Karpas-422 (cell line): ENCODE measurements around the gene SSBP1. TPM values are rescaled to one million over a fixed set of nuclear protein-coding genes. Genes with fewer than 3 reads are reported as not detected.

Source experiments
- DNase-seq: peaks from one replicate; pipeline ENCODE4 v3.0.0-alpha.2; 2015
- H2AFZ ChIP-seq: fragments of 200-600 bp; sonication (generic); 2 replicates; pipeline ENCODE4 v1.6.1; 2014; ENCODE audit warnings: antibody characterized with exemption, low read length, mixed read lengths
- H3K27ac ChIP-seq: fragments of 200-600 bp; sonication (generic); 2 replicates; pipeline ENCODE4 v1.5.1; 2014; ENCODE audit warnings: mild to moderate bottlenecking, low read length, moderate library complexity
- H3K27me3 ChIP-seq: fragments of 200-600 bp; sonication (generic); 2 replicates; pipeline ENCODE4 v1.6.1; 2014; ENCODE audit warnings: low read length, mixed read lengths
- H3K36me3 ChIP-seq: fragments of 200-600 bp; sonication (generic); 2 replicates; pipeline ENCODE4 v1.6.1; 2014; ENCODE audit warnings: low read length, mixed read lengths; ENCODE audit not compliant: insufficient read depth
- H3K4me1 ChIP-seq: fragments of 200-600 bp; sonication (generic); 2 replicates; pipeline ENCODE4 v1.6.1; 2014; ENCODE audit warnings: mild to moderate bottlenecking, low read length, mixed read lengths
- H3K4me2 ChIP-seq: fragments of 200-600 bp; sonication (generic); 2 replicates; pipeline ENCODE4 v1.6.1; 2014; ENCODE audit warnings: low read length, low read depth, mild to moderate bottlenecking; ENCODE audit not compliant: poor library complexity, severe bottlenecking
- H3K4me3 ChIP-seq: fragments of 200-600 bp; sonication (generic); 2 replicates; pipeline ENCODE4 v1.5.1; 2014; ENCODE audit warnings: mild to moderate bottlenecking, antibody characterized with exemption, low read length, mixed read lengths
- H3K79me2 ChIP-seq: fragments of 200-600 bp; sonication (generic); 2 replicates; pipeline ENCODE4 v1.6.1; 2014; ENCODE audit warnings: mild to moderate bottlenecking, low read length, mixed read lengths
- H3K9ac ChIP-seq: fragments of 200-600 bp; sonication (generic); 2 replicates; pipeline ENCODE4 v1.6.0; 2014; ENCODE audit warnings: low read length
- H3K9me2 ChIP-seq: fragments of 200-600 bp; sonication (generic), shearing (Covaris generic); replicated peaks from 2 replicates; pipeline ENCODE4 v1.6.0; 2014; ENCODE audit warnings: mild to moderate bottlenecking, low read length, moderate library complexity; ENCODE audit not compliant: insufficient read depth
- H3K9me3 ChIP-seq: fragments of 300-700, 200-600 bp; sonication (generic); 2 replicates; pipeline ENCODE4 v1.6.1; 2014; ENCODE audit warnings: low read length, mixed read lengths
- H4K20me1 ChIP-seq: fragments of 200-600 bp; sonication (generic); 2 replicates; pipeline ENCODE4 v1.6.1; 2014; ENCODE audit warnings: mild to moderate bottlenecking, antibody characterized with exemption, low read length, low read depth; ENCODE audit not compliant: insufficient read depth
- total RNA-seq: library from RNA; depleted of rRNA; stranded (reverse); fragments of >200 nt; shearing (Covaris generic); gene quantifications from 2 replicates; pipeline ENCODE4 v1.2.3, GENCODE V29; 2014; ENCODE audit warnings: low replicate concordance

SSBP1 gene
- total RNA-seq, 1 experiment from 2014 or later, result 176 TPM

GRCh38 chr7:141712603-141713255 lies 25.4 kb upstream of the SSBP1 start:
- Histone ChIP-seq H3K4me2 (no peak overlapping the region), H3K9ac (no peak overlapping the region), H4K20me1 (no peaks in the 10 kb centered on the region), H2AFZ (no peak overlapping the region), H3K27me3 (no peaks in the 10 kb centered on the region), H3K27ac (no peak overlapping the region), H3K4me3 (no peak overlapping the region), H3K79me2 (no peaks in the 10 kb centered on the region), H3K9me3 (no peaks in the 10 kb centered on the region), H3K9me2 (no peaks in the 10 kb centered on the region), H3K4me1 (no peaks in the 10 kb centered on the region), H3K36me3 (no peaks in the 10 kb centered on the region)
- DNase-seq, result no peak

GRCh38 chr7:141713890-141714289 lies 24.3 kb upstream of the SSBP1 start:
- H3K9me3 ChIP-seq, result no peaks in the 10 kb centered on the region
- no peaks in the 10 kb centered on the region for H3K27me3 ChIP-seq
- no peak overlapping the region for H2AFZ ChIP-seq
- no peaks in the 10 kb centered on the region for H3K79me2 ChIP-seq
- no peaks in the 10 kb centered on the region for H3K9me2 ChIP-seq
- no peak overlapping the region for H3K27ac ChIP-seq
- H3K4me3 ChIP-seq, result no peak overlapping the region
- no peak overlapping the region for H3K4me2 ChIP-seq
- no peaks in the 10 kb centered on the region for H3K4me1 ChIP-seq
- no peak overlapping the region for H3K9ac ChIP-seq
- no peak for DNase-seq
- H4K20me1 ChIP-seq, result no peaks in the 10 kb centered on the region
- no peaks in the 10 kb centered on the region for H3K36me3 ChIP-seq

GRCh38 chr7:141714571-141714970 lies 23.6 kb upstream of the SSBP1 start:
- Histone ChIP-seq H3K36me3 (no peaks in the 10 kb centered on the region), H3K9me2 (no peaks in the 10 kb centered on the region), H3K4me3 (no peak overlapping the region), H3K9ac (no peak overlapping the region), H3K27me3 (no peaks in the 10 kb centered on the region), H3K79me2 (no peaks in the 10 kb centered on the region), H4K20me1 (no peaks in the 10 kb centered on the region), H3K4me2 (no peak overlapping the region), H3K9me3 (no peaks in the 10 kb centered on the region), H2AFZ (no peak overlapping the region), H3K4me1 (no peaks in the 10 kb centered on the region), H3K27ac (no peak overlapping the region)
- no peak for DNase-seq

GRCh38 chr7:141715018-141715417 lies 23.1 kb upstream of the SSBP1 start:
- no peaks in the 10 kb centered on the region for H3K9me3 ChIP-seq
- no peak overlapping the region for H3K4me2 ChIP-seq
- no peaks in the 10 kb centered on the region for H3K4me1 ChIP-seq
- no peaks in the 10 kb centered on the region for H3K9me2 ChIP-seq
- DNase-seq, result no peak
- H3K9ac ChIP-seq, result no peak overlapping the region
- no peak overlapping the region for H2AFZ ChIP-seq
- no peak overlapping the region for H3K27ac ChIP-seq
- H3K79me2 ChIP-seq, result no peaks in the 10 kb centered on the region
- H4K20me1 ChIP-seq, result no peaks in the 10 kb centered on the region
- H3K4me3 ChIP-seq, result no peak overlapping the region
- H3K27me3 ChIP-seq, result no peaks in the 10 kb centered on the region
- H3K36me3 ChIP-seq, result no peaks in the 10 kb centered on the region

- Histone ChIP-seq H3K79me2 (no peaks in the 10 kb centered on the region), H3K4me3 (no peak overlapping the region), H3K27ac (no peak overlapping the region), H3K4me2 (no peak overlapping the region), H2AFZ (no peak overlapping the region), H3K9ac (no peak overlapping the region), H3K4me1 (no peaks in the 10 kb centered on the region), H3K9me2 (no peaks in the 10 kb centered on the region), H4K20me1 (no peaks in the 10 kb centered on the region), H3K27me3 (no peaks in the 10 kb centered on the region), H3K9me3 (no peaks in the 10 kb centered on the region), H3K36me3 (no peaks in the 10 kb centered on the region)
- no peak for DNase-seq
Measured at GRCh38 chr7:141715794-141716689, 22.1 kb upstream of the SSBP1 start.

GRCh38 chr7:141717450-141717849 lies 20.7 kb upstream of the SSBP1 start:
- H3K4me2 ChIP-seq, result no peak overlapping the region
- H4K20me1 ChIP-seq, result no peaks in the 10 kb centered on the region
- no peaks in the 10 kb centered on the region for H3K4me1 ChIP-seq
- no peaks in the 10 kb centered on the region for H3K9me2 ChIP-seq
- no peaks in the 10 kb centered on the region for H3K9me3 ChIP-seq
- no peak overlapping the region for H2AFZ ChIP-seq
- H3K27ac ChIP-seq, result no peak overlapping the region
- H3K36me3 ChIP-seq, result no peaks in the 10 kb centered on the region
- H3K79me2 ChIP-seq, result no peaks in the 10 kb centered on the region
- H3K9ac ChIP-seq, result no peak overlapping the region
- no peak overlapping the region for H3K4me3 ChIP-seq
- DNase-seq, result no peak
- no peaks in the 10 kb centered on the region for H3K27me3 ChIP-seq

- Histone ChIP-seq H3K36me3 (no peaks in the 10 kb centered on the region), H3K27me3 (no peaks in the 10 kb centered on the region), H2AFZ (no peak overlapping the region), H3K79me2 (no peaks in the 10 kb centered on the region), H3K9ac (no peak overlapping the region), H3K4me1 (no peaks in the 10 kb centered on the region), H3K4me2 (no peak overlapping the region), H3K9me2 (no peaks in the 10 kb centered on the region), H3K9me3 (no peaks in the 10 kb centered on the region), H4K20me1 (no peaks in the 10 kb centered on the region), H3K27ac (no peak overlapping the region), H3K4me3 (no peak overlapping the region)
- DNase-seq, result no peak
Measured at GRCh38 chr7:141722529-141722928, 15.6 kb upstream of the SSBP1 start.

- no peak for DNase-seq
- no peaks in the 10 kb centered on the region for H3K79me2 ChIP-seq
- no peaks in the 10 kb centered on the region for H3K4me1 ChIP-seq
- H2AFZ ChIP-seq, result no peak overlapping the region
- H3K36me3 ChIP-seq, result no peaks in the 10 kb centered on the region
- H4K20me1 ChIP-seq, result no peaks in the 10 kb centered on the region
- H3K27me3 ChIP-seq, result no peaks in the 10 kb centered on the region
- H3K9me2 ChIP-seq, result no peaks in the 10 kb centered on the region
- H3K4me3 ChIP-seq, result no peak overlapping the region
- H3K4me2 ChIP-seq, result no peak overlapping the region
- no peak overlapping the region for H3K9ac ChIP-seq
- no peaks in the 10 kb centered on the region for H3K9me3 ChIP-seq
- no peak overlapping the region for H3K27ac ChIP-seq
Measured at GRCh38 chr7:141729020-141729419, 9.1 kb upstream of the SSBP1 start.
